Activated CD4-positive, alpha-beta memory T cell treated with anti-CD3 and anti-CD28 coated beads, Interleukin-2, amount 10 ng/mL, durations not matched to agents 7 days and 5 days (primary cell): ENCODE measurements around the gene PLEKHG1. TPM values are rescaled to one million over a fixed set of nuclear protein-coding genes. Genes with fewer than 3 reads are reported as not detected.

Experiments used
- CTCF ChIA-PET: fragments of 350-600 bp; sonication (Branson Sonifier 250); formaldehyde crosslinking; loops from one replicate; lab custom pipeline; 2021; ENCODE audit warnings: antibody characterized with exemption, inconsistent platforms; lab: Charles Lee
- POLR2A ChIA-PET: fragments of 350-600 bp; sonication (Branson Sonifier 250); formaldehyde crosslinking; loops from one replicate; lab custom pipeline; 2021; ENCODE audit warnings: antibody characterized with exemption; lab: Charles Lee
- DNase-seq: peaks from one replicate; pipeline ENCODE4 v3.0.0-alpha.2; 2020
- H3K27ac Mint-ChIP-seq: one replicate; pipeline ENCODE4 v1.8.0; 2021; ENCODE audit warnings: mild to moderate bottlenecking, mixed read lengths
- H3K27me3 Mint-ChIP-seq: one replicate; pipeline ENCODE4 v1.8.0; 2021; ENCODE audit warnings: mixed read lengths
- H3K36me3 Mint-ChIP-seq: one replicate; pipeline ENCODE4 v1.8.0; 2021; ENCODE audit warnings: low read depth, mixed read lengths
- H3K4me1 Mint-ChIP-seq: one replicate; pipeline ENCODE4 v1.8.0; 2021; ENCODE audit warnings: mixed read lengths
- H3K4me3 Mint-ChIP-seq: one replicate; pipeline ENCODE4 v1.8.0; 2021; ENCODE audit warnings: mild to moderate bottlenecking, mixed read lengths
- H3K9me3 Mint-ChIP-seq: one replicate; pipeline ENCODE4 v1.8.0; 2021; ENCODE audit warnings: mixed read lengths
- total RNA-seq, 2 experiments: library from RNA; stranded (reverse); gene quantifications; one replicate each; pipeline ENCODE4 v1.2.3, GENCODE V29; 2021

Gene PLEKHG1
- total RNA-seq, 2 experiments from 2014 or later, result 2.3 to 2.9 TPM

DNA sequence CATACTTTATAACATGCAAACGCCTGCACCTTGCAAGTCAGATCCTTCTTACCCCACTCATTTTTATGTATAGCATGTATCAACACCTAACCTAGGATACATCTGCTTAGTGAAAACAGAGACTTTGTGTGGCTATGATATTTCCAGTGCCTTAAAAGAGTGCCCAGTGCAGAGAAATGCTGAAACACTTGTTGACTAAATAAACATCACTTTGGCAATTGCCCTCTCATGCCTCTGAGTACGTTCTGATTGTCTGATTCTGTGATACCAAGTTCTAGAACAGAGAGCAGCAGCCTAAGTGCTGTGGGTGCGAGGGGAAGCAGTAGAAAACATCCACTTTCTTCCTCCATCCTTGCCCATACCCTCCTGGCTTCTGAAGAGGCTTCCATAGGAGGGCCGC is 13.6 kb downstream of the PLEKHG1 start:
- Mint-ChIP-seq H3K27me3 (peaks cover 15% of the 10 kb centered on the region), H3K9me3 (no peaks in the 10 kb centered on the region), H3K4me1 (no peaks in the 10 kb centered on the region), H3K36me3 (no peaks in the 10 kb centered on the region), H3K4me3 (no peak overlapping the region), H3K27ac (no peak overlapping the region)
- CTCF ChIA-PET, result interaction anchor here (1.3 kb wide), 1 partner anchor 13 kb away, joined by 5 read pairs; no protein-coding TSS in a partner anchor
- DNase-seq, result no peak
- POLR2A ChIA-PET, result no interaction called here

DNA sequence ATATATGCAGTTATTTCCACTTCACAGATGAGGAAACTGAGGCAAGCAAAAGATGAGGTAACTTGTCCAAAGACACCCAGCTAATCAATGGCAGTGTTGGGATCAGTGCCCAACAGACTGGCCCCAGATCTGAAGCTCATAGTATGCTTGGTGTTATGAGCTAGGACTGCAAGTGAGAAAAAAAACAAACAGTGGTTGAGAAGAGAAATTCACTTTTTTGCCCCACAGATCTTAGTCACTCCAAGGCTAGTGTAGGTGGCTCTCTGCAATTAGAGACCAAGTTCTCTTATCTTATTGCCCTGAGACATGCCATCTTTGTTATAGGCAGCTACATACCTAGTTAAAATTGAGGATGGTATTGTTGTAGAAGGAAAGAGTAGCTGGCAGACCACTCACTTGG is 16.3 kb downstream of the PLEKHG1 start:
- Mint-ChIP-seq H3K9me3 (no peaks in the 10 kb centered on the region), H3K27me3 (peaks cover 11% of the 10 kb centered on the region), H3K4me3 (no peak overlapping the region), H3K36me3 (no peaks in the 10 kb centered on the region), H3K4me1 (no peaks in the 10 kb centered on the region), H3K27ac (no peak overlapping the region)
- DNase-seq, result no peak
- POLR2A ChIA-PET, result no interaction called here
- CTCF ChIA-PET, result interaction anchor here (0.6 to 1.2 kb wide), 2 partner anchors 225 to 545 kb away, joined by 3 to 4 read pairs; no protein-coding TSS in a partner anchor

DNA sequence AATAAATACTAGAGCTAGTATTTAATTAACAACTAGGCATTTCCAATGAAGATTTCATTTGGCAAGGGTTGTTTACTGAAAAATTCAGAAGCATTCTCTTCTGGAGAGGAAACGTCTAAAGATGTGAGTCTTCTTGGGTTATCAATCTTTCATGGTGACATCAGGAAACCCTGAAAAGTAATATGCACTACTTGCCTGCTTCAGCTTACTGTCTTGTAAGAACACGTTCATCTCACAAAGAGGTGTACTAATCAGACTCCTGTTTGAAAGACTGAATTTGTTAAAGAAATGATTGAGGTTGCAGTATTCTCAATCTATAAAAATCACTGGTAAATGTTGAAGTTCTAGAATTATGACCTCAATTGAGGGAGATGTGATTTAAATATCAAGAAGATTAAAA is 16.9 kb downstream of the PLEKHG1 start:
- CTCF ChIA-PET, result no interaction called here
- Mint-ChIP-seq H3K27me3 (peaks cover 11% of the 10 kb centered on the region), H3K4me3 (no peak overlapping the region), H3K36me3 (no peaks in the 10 kb centered on the region), H3K9me3 (no peaks in the 10 kb centered on the region), H3K4me1 (no peaks in the 10 kb centered on the region), H3K27ac (no peak overlapping the region)
- DNase-seq, result no peak
- POLR2A ChIA-PET, result no interaction called here

DNA sequence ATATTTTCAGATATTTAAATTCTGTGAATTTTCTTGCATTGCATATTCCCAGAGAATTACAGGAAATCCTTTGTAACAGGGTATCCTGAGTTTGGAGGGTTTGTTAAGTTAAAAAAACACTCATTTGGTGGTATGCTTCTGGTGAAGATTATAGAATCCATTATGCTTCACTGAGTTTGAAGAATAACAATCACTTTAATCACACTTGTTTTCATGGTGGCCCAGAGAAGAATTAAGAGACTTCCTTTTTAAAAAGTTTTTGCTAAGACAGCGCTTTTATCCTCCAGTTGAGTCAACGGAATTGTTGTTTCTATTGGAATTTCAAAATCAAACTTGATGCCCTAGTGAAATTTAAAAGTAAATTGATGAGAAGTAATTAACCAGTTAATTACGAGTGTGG is 17.4 kb downstream of the PLEKHG1 start:
- DNase-seq, result no peak
- no peaks in the 10 kb centered on the region for H3K9me3 Mint-ChIP-seq
- no peaks in the 10 kb centered on the region for H3K4me1 Mint-ChIP-seq
- H3K4me3 Mint-ChIP-seq, result no peak overlapping the region
- peaks cover 11% of the 10 kb centered on the region for H3K27me3 Mint-ChIP-seq
- no peaks in the 10 kb centered on the region for H3K36me3 Mint-ChIP-seq
- ChIA-PET POLR2A (no interaction called here), CTCF (no interaction called here)
- H3K27ac Mint-ChIP-seq, result no peak overlapping the region

DNA sequence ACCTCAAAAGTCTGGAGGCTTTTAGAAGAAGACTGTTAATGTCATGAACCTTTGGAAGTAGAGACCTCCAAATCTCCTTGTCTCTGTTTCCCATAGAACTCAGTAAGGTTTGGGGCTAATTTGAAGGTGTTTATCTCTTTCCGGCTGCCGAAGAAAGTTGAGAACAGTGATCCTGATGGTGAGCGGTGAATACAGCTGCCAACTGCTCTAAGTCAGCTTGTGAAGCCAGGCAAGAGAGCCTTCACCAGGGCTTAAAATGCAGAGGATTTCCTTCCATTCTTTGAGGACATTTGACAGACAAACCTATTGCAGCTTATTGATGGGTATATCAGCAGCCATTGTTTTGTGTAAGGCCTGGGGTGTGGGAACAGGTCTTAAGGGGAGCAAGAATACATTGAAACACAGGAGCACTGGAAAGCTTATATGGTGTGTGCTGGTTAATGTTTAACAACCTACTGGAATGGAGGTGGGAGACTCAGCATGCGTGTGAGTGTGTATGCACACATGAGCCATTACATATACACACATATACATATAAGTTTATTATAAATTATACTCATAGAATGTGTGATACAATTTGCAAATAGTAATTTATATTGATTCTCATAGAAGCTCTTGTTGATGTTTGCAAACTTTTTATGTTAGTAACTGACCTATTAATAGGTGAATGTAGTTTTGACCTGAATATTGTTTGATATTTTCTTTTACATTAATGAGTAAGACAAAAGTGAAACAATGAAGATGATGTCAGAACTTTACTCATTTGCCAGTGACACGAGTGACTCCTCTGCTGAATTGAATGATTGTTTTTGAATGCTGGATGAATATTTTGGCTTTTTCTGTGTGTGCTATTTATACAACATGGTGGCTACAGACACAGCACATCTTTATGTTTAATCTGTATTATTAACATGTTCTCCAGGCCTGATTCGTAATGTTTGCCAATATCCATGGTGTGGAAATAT is 18.1 kb downstream of the PLEKHG1 start:
- H3K4me3 Mint-ChIP-seq, result no peak overlapping the region
- H3K27me3 Mint-ChIP-seq, result peaks cover 9% of the 10 kb centered on the region
- no peaks in the 10 kb centered on the region for H3K9me3 Mint-ChIP-seq
- peaks cover 4% of the 10 kb centered on the region for H3K4me1 Mint-ChIP-seq
- H3K36me3 Mint-ChIP-seq, result no peaks in the 10 kb centered on the region
- ChIA-PET POLR2A (no interaction called here), CTCF (no interaction called here)
- H3K27ac Mint-ChIP-seq, result no peak overlapping the region
- no peak for DNase-seq

DNA sequence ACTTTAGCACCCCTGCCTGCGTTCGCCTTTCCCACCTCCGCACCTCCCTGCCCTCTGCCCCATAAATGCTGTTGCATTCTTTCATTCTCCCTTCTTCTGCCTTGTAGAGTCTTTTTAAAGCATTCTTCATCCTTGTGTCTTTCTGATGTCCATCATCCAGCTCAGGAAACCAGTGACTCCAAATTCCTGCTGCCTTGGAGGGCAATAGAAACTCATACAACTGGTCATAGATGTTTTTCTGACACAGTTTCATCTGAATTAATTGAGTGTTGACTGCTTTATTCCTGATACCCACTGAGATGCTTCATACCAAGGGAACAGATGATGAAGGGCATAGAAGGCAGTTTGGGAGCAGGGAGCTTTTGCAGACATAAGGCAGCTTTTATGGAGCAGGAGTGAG is 19.6 kb downstream of the PLEKHG1 start:
- Mint-ChIP-seq H3K27me3 (peaks cover 2% of the 10 kb centered on the region), H3K27ac (no peak overlapping the region), H3K9me3 (no peaks in the 10 kb centered on the region), H3K4me1 (peaks cover 9% of the 10 kb centered on the region), H3K4me3 (no peak overlapping the region), H3K36me3 (no peaks in the 10 kb centered on the region)
- POLR2A ChIA-PET, result no interaction called here
- DNase-seq, result no peak
- CTCF ChIA-PET, result no interaction called here

DNA sequence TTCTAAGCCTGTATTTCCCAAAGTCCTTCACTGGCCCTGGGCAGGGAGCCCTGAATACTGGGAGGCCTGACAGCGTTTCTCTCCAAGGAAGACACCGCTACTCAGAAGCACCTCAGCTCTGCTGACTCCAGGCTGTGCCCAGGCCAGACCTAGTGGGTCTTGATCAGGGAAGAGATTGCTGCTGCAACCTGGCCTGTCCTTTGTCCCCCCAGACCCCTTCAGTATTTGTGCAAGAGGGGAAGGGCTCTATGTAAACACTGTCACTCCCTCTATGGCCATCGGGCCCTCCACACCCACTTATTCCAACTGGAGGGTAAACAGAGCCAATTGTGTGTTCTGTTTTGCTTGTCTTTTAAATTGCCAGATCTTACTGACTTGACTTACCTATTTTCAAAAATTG is 20.6 kb downstream of the PLEKHG1 start:
- Mint-ChIP-seq H3K36me3 (no peaks in the 10 kb centered on the region), H3K4me3 (no peak overlapping the region), H3K27me3 (peaks cover 2% of the 10 kb centered on the region), H3K4me1 (peaks cover 9% of the 10 kb centered on the region), H3K9me3 (no peaks in the 10 kb centered on the region), H3K27ac (no peak overlapping the region)
- no peak for DNase-seq
- POLR2A ChIA-PET, result no interaction called here
- CTCF ChIA-PET, result no interaction called here

DNA sequence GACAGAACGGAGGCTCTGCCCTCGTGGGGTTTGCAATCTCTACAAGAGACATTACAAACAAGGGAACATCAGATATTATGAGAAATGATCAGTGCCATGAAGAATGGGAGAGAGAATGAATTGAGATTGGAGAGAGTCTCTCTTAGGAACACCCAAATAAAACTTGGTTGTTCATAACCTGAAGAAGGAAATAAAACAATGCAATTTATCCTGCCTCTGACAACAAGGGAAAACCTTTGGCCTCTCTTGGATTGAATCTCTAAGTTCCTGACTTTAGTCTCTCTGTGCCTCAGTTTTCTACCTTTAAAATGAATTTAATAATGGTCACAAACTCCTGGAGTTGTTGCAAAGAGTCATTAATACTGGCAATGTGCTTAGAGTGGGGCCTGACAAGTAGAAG is 21.1 kb downstream of the PLEKHG1 start:
- DNase-seq, result no peak
- ChIA-PET CTCF (no interaction called here), POLR2A (no interaction called here)
- H3K9me3 Mint-ChIP-seq, result no peaks in the 10 kb centered on the region
- H3K27me3 Mint-ChIP-seq, result peaks cover 2% of the 10 kb centered on the region
- H3K36me3 Mint-ChIP-seq, result no peaks in the 10 kb centered on the region
- peaks cover 9% of the 10 kb centered on the region for H3K4me1 Mint-ChIP-seq
- no peak overlapping the region for H3K27ac Mint-ChIP-seq
- no peak overlapping the region for H3K4me3 Mint-ChIP-seq

DNA sequence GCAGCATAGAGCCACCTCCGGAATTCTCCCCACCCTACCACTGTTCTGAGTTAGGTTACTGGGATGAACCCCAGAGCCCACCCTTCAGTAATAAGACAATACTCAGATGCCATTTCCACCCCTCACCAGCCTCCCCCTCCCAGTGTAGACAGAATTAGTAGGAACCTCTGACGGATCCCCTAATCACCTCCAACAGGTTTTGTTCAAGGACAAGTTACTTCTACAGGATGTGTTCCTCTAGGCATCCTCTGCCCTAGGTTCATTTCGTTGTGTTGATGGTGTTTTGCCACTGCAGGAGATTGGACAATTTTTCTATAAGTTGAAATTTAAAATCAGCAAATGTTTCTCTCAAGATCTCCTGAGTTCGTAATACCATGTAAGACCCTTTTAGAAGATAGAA is 22.8 kb downstream of the PLEKHG1 start:
- H3K36me3 Mint-ChIP-seq, result no peaks in the 10 kb centered on the region
- POLR2A ChIA-PET, result no interaction called here
- DNase-seq, result no peak
- peaks cover 9% of the 10 kb centered on the region for H3K4me1 Mint-ChIP-seq
- H3K4me3 Mint-ChIP-seq, result no peak overlapping the region
- H3K9me3 Mint-ChIP-seq, result no peaks in the 10 kb centered on the region
- CTCF ChIA-PET, result interaction anchor here (0.5 kb wide), 1 partner anchor 225 kb away, joined by 4 read pairs; no protein-coding TSS in a partner anchor
- no peak overlapping the region for H3K27ac Mint-ChIP-seq
- peaks cover 2% of the 10 kb centered on the region for H3K27me3 Mint-ChIP-seq

DNA sequence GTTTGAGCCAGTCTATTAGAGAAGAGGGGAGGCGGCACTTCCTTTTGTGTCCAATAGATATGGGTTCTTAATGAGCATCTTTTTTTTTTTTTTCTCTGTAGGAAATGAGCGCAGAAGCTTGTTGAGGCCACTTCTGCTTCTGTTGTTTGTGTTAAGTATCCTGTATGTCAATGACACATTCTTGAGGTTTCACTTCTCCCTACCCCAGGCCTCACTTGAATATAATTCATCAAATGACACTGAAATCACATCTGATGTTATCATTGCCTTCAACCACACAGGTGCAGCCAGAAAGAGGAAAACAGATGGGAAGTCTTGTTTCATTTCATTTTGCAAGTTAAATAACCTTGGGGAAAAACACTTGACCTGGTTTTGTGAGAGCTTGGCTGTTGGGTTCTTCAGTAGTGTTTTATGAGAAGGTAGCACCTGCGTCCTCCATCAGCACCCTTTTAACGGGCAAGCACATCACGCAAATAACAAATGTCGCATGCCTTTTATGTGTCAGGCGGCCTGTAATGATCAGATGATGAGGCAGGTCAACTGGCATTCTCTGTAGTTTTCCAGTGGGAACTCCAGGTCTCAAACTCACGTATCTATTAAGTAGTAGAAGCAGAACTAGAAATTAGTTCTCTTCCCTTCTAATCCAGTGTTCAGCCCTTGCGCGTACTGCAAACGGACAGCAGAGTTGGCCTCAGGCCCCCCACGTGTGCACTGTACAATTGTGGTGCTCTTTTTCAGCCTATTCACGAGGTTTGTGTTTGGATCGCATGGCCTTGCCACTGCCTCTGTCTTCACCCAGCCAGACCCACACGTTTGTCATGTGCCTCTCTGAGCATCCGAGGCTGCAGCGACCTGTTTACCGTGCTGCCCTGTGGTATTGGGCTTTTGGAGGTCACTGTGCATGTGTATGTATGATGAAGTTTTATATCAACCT is 23.5 kb downstream of the PLEKHG1 start:
- no peak for DNase-seq
- H3K9me3 Mint-ChIP-seq, result no peaks in the 10 kb centered on the region
- no peaks in the 10 kb centered on the region for H3K27me3 Mint-ChIP-seq
- peak overlapping the region; percentile 6 for H3K27ac Mint-ChIP-seq
- CTCF ChIA-PET, result no interaction called here
- peaks cover 9% of the 10 kb centered on the region for H3K4me1 Mint-ChIP-seq
- POLR2A ChIA-PET, result no interaction called here
- H3K4me3 Mint-ChIP-seq, result no peak overlapping the region
- H3K36me3 Mint-ChIP-seq, result no peaks in the 10 kb centered on the region

DNA sequence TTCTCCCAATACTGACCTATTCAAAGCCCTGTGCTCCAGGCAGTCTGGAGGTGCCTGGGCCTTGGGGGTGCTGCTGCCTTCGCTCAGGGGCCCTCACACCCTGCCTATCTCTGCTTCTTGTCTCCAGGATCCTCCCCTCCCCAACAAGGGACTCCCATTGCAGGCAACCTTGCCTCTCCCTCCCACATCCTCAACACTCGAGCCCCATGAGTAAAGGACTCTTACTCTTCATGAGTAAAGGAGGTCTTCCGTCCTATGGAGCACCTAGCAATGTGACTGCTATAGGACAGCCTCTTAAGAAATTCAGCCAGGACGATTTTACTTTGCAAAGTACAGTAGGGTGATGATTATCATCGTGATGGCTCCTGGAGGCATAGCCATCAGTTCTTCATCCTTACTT is 24.5 kb downstream of the PLEKHG1 start:
- no peaks in the 10 kb centered on the region for H3K27me3 Mint-ChIP-seq

DNA sequence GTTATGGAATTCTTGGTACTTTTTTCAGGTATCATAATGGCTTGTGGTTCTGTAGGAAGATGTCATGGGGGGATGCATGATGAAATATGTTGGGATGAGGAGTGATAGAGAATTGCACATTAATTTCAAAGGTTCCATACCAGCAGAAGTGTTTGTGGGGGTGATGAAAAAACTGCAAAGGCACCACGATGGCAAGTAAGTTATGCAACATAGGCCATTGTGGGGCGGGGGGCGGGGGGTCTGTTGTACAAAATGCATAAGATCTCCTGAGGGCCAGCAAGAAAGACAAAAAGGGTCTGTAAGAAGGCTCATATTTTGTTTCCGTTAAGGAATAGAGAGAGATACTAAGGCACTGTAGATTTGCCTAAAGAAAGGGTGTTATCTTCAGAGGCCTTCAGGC is 26.2 kb downstream of the PLEKHG1 start:
- Mint-ChIP-seq H3K27me3 (no peaks in the 10 kb centered on the region), H3K4me3 (no peak overlapping the region), H3K9me3 (no peaks in the 10 kb centered on the region), H3K36me3 (no peaks in the 10 kb centered on the region), H3K27ac (no peak overlapping the region), H3K4me1 (peaks cover 9% of the 10 kb centered on the region)
- DNase-seq, result no peak
- ChIA-PET POLR2A (no interaction called here), CTCF (no interaction called here)

More for the DNA sequence above, 24.5 kb downstream of the PLEKHG1 start:
- H3K9me3 Mint-ChIP-seq, result no peaks in the 10 kb centered on the region
- no peaks in the 10 kb centered on the region for H3K36me3 Mint-ChIP-seq
- CTCF ChIA-PET, result no interaction called here
- POLR2A ChIA-PET, result no interaction called here
- H3K27ac Mint-ChIP-seq, result no peak overlapping the region
- no peak overlapping the region for H3K4me3 Mint-ChIP-seq
- H3K4me1 Mint-ChIP-seq, result peaks cover 9% of the 10 kb centered on the region
- no peak for DNase-seq

DNA sequence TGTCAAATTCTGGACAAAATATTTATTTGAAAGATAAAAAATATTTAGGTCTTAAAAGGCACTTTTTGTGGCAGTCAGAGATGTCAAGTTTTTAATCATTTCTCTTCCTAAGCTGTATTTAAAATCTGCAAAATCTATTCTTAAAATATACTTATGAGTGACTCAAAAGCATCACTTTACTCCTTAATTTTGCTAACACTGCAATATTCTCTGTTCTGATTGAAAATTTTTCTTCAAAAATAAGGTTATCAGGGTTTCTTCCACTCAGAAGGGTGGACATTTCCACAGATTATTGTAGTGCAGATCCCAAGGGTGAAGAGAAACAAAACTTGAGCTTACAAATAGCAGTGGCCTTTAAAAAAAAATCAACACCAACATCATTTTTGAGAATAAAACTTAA is 27.5 kb downstream of the PLEKHG1 start:
- DNase-seq, result no peak
- H3K36me3 Mint-ChIP-seq, result no peaks in the 10 kb centered on the region

More for the DNA sequence above, 27.5 kb downstream of the PLEKHG1 start:
- ChIA-PET CTCF (no interaction called here), POLR2A (no interaction called here)
- Mint-ChIP-seq H3K4me3 (no peak overlapping the region), H3K27ac (no peak overlapping the region), H3K9me3 (no peaks in the 10 kb centered on the region), H3K27me3 (no peaks in the 10 kb centered on the region), H3K4me1 (peaks cover 14% of the 10 kb centered on the region)
